HG02885 (cell line): ENCODE measurements around the gene BORCS6.

Source experiments
- ATAC-seq: cut with Tn5 transposase; IDR thresholded peaks from one replicate; pipeline ENCODE4 v1.9.1; 2021; ENCODE audit warnings: mild to moderate bottlenecking; ENCODE audit not compliant: unreplicated experiment, poor library complexity

Gene BORCS6

DNA sequence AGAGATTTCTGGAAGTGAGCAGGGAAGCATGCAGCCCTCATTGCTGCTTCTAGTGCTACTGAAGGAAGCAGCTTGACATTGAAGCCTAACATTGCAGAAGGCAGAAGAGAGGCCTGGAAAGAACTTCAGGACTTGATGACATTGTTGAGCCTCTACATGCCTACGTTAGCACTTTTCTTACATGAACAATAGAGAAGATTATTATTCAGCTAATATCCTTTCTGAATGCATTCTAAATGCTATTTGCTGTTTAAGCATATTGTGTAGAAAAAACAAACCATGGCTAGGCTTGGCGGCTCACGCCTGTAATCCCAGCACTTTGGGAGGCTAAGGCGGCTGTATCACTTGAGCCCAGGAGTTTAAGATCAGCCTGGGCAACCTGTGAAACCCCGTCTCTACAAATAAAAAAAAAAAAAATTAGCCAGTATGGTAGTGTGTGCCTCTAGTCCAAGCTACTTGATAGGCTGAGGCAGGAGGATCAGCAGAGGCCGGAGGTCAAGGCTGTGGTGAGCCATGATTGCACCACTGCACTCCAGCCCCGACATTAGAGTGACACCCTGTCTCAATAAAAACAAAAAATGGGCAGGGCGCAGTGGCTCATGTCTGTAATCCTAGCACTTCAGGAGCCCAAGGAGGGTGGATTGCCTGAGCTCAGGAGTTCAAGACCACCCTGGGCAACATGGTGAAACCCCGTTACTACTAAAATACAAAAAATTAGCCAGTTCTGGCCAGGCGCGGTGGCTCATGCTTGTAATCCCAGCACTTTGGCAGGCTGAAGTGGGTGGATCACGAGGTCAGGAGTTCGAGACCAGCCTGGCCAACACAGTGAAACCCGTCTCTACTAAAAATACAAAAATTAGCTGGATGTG lies 22.6 kb upstream of the BORCS6 start:
- ATAC-seq = no peak

DNA sequence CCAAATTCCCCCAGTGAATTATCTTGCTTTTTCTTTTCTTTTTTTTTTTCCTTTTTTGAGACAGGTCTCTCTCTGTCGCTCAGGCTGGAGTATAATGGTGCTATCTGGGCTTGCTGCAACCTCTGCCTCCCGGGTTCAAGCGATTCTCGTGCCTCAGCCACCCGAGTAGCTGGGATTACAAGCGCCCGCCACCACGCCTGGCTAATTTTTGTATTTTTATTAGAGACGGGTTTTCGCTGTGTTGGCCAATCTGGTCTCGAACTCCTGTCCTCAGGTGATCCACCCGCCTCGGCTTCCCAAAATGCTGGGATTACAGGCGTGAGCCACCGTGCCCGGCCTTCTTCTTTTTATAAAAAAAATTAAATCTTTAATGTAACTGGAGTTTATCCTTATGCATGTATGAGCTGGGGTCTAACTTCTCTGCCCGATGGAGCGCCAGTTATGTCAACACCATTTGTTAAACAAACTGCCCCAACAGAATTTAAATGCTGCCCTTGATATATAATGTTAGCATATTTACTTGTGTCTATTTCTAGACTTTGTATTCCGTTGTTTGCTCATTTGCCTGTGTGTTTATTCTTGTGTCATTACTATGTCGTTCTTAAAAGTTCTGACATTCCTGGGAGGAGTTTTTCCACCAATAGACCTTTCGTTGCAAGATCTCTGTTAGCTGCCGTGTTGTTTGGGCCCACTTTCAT lies 20.9 kb upstream of the BORCS6 start:
- peak; percentile 3 for ATAC-seq

DNA sequence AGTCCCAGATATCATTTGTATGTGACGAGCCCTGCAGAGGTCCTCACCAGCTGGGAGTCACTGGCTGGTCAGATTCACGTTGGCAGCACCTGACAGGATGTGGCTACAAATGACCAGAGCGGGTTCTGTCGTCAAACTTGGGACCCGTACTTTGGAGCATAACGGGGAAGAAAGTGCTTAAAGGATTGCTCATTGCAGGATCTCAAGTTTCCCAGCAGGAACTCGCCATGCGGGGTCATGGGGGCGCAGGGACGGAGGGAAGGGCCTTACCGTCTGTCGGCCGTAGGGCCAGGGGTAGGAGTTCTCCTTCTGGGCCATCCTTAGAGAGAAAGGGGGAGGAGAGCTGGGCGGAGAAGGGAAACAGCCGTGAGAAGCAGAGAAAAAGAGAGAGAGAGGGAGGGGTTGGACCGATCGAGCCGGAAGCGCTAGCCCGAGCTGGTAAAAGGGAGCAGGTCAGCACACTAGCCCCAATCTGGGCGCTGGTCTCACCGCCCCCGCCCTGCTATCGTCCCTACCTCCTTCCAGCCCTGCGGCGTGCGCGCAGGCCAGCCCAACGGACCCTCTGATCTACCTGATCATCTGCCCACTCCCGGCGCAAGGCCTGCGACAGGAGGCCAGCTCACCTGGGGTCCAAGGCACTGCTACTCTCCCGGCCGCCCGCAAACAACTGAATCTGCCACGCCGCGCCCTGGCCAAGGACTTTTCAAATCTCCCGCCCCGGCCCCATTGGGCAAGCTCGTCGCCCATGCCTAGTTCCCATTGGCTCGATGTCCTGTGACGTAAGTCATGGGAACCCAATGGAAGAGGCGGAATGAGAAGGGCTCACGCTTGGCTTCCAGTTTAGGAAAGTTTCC lies 20.2 kb upstream of the BORCS6 start, which contains the start of gene AURKB:
Gene AURKB (minus strand): TSS at position 669 of the 854 bp plus-strand sequence. CDS start 351 bp downstream, at position 318.
- ATAC-seq = peak; percentile 93

DNA sequence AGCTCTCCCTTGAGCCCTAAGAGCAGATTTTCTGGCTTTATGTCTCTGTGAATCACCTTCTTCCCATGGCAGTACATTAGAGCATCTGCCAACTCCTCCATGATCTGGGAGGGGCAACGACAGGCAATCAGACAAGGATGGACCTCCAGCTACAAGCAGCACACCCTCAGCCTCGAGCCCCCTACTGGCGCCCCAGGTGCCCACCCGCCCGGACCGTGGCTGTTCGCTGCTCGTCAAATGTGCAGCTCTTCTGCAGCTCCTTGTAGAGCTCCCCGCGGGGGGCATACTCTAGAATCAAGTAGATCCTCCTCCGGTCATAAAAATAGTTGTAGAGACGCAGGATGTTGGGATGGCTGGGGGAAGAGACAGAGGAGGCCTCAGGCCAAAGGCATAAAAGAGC lies 16.6 kb upstream of the BORCS6 start:
- ATAC-seq = no peak

DNA sequence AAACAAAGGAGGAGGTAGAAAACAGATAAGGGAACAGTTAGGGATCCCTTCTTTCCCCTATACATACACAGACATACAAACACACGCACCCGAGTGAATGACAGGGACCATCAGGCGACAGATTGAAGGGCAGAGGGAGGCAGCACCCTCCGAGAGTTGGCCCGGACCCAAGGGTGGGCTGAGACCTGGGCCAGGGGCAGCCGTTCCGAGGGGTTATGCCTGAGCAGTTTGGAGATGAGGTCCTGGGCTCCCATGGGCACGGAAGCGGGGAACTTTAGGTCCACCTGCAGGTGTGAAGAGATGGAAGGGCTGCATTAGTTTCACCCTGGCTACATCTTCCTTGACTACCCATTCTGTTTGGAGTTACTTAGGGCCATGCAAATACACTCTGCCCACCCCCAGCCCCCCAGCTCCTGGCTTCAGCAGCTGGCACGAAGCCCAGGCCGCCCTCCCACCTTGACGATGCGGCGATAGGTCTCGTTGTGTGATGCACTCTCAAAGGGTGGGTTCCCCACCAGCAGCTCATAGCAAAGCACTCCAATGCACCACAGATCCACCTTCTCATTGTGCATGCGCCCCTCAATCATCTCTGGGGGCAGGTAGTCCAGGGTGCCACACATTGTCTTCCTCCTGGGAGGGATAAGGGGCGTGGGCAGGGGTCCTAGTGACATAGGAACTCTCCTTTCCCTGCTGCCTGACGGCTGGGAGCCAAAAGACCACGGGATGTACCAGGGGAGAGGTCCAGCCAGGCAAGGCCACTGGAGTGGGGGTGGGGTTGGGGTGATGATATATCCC lies 15.0 kb upstream of the BORCS6 start:
- ATAC-seq = no peak

DNA sequence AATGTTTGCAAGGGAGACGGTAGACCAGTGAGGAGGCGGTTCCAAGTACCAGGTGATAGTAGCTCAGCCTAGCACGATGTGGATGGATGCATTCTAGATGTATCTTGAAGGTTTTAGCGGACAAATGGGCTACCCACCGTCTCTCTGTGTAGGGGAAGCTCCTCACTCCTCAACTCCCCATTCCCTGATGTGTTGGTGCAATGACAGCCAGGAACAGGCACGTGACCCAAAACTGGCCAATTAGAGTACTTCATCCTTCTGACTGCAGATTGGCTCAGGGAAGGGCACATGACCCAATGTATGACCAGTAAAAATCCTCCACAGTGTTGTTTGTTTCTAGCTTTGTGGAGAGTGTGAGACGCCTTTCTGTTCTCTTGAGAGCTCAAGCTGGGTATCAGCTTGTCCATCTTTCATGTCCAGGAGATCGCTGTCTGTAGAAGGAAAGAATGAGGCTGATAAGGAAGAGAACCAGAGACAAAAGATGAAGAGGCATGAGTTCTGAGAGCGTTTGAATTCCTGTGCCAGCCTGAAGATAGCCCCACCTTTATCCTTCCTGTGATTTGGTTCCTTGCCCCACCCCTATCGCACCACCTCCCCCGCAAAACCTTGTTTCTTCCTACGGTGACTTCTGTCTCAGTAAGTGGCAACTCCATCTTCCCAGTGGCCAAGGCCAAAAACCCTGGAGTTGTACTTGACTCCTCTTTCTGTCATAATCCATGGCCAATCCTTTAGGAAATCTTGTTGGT lies 2.3 kb upstream of the BORCS6 start:
- peak; percentile 28 for ATAC-seq

DNA sequence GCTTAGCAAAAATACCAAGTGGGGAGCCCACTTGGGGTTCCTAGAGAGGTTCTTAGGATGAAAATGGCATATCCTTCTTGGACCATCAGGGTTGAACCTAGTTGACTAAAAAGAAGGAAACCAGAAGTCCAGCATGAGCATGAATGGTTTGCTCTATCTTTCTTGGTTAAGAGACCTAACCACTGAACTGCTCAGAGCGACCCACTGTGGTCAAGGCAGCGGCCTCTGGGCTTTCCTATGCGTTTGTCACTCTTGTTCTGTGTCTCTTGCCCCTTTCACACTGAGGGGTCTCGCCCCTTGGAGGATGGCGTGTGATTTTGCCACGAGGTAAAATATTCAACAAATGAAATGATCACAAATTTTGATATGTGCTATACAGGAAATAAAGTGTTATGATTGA lies 526 bp upstream of the BORCS6 start:
- no peak for ATAC-seq

DNA sequence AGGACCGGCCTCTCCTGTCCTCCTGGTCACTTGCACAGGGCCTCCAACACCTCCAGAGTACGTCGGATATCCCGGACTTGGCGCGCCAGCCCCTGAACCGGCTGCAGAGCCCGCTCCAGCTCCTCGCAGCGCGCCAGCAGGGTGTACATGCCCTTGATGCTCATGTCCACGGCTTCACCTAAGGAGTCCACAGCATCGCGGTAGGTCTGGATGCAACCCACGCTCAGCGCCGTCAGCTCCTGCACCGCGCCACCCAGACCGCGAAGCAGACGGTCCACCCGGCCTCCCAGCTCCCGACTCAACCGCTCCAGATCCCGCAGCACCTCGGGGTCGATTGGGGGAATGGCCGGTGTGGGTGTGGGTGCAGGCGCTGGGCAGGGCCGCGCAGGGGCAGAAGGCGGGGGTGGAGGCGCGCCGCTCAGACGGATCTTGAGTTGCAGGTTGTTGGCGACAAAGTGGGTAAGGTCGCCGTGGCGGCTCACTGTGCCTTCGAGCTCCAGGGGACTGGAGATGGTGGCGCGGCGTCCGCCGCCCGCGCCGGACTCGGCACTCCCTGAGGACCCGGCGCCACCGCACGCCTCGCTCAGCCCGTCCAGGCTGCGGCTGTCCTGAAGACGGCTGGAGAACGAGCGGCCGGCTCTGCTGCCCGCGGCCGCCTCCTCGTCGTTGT lies 804 bp downstream of the BORCS6 start:
- no peak for ATAC-seq

DNA sequence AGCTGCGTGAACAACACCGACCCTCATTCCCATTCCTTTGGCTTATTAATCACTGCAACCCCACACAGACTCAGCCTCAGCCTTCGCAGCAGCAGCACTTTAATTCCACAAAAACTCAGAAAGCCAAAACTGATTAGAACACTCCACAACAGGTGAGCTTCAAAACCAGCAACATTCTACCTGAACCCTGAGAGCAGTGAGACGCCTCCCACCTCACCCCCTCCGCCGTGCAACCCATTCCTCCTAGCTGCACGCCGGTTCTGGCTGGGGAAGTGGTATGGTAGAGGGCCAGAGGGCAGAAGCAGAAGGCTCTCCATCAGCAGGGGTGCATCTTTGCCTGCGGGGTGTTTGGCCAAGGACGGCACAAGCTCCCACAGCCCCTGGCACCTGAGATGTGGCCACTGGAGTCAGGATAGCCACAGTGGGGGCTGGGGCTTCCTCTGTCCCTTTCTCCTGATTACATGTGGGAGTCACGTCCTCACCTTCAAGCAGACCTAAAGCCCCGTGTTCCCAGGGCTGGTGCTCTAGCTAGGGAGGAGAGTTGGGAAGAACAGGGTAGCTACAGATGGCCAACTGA lies 1.6 kb downstream of the BORCS6 start:
- no peak for ATAC-seq

DNA sequence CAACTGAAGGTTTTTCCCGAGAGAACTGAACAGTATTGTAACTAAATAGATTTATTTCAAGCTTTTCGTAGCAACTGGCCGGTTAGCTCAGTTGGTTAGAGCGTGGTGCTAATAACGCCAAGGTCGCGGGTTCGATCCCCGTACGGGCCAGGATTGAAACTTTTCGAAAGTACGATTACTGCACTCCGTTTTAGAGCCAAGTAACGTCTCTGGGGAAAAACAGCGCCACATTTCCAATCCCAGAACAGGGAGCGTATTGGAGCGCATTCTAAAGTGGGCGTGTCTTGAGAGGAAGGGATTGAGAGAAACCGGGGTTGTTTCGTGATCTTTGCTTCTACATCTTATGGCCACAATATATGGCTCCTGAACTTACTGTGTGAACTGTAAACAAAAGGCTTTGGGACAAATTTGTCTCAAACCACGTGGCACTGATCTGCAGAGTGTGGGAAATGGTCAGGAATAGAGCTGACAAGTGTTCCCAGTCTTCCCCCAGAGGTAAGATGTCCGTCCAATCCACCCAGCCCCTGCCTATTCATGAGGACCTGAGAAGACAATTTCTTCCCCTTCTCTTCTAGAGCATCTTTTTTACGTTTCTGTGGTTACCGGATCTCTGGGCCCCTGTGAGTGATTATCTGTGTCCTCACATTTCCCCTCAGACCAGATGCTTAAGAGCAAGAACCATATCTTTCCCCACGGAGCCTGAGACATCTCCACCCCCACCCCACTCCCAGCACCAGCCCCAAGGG lies 2.3 kb downstream of the BORCS6 start:
- peak; percentile 23 for ATAC-seq

DNA sequence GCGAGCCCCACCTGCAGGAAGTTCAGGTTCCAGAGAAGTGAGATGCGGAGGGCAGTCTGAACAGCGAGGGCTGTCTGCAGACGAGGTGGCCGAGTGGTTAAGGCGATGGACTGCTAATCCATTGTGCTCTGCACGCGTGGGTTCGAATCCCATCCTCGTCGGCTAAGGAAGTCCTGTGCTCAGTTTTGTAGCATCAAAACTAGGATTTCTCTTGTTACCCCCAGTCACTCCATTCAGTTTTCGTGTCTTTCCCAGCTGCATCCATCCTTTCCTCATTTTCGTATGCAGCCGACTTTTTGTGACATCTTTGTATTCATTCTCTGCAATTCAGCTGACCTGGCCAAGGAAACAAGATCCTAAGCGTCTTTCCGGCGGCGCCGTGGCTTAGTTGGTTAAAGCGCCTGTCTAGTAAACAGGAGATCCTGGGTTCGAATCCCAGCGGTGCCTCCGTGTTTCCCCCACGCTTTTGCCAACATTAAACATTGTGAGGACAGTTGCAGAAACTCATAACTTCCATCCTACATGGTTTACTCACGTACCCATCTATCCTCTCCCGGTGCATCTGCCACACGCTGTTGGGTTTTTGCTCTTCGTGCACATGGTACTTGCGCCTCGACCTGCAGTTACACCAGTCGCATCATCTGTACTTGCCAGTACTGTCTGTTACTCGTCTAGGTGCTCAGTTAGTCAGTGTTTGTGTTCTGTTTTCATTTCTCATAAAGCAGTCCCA lies 3.0 kb downstream of the BORCS6 start:
- ATAC-seq = peak; percentile 30

DNA sequence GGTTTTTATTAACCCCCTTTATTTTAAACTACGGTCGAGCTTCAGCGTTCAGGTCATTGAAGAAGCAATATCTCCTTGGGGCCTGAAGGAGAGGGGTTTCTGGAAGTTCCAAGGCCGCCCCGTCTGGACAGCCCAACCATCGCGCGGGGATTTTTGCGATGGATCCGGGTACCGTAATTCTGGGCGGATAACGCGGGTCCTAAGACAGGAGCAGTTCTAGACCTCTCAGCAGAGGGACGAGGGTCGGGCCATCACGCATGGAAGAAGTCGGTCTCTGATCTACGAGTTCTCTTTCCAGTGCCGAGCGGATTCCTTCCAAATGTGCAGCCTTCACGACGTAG lies 3.6 kb downstream of the BORCS6 start:
- ATAC-seq = no peak

DNA sequence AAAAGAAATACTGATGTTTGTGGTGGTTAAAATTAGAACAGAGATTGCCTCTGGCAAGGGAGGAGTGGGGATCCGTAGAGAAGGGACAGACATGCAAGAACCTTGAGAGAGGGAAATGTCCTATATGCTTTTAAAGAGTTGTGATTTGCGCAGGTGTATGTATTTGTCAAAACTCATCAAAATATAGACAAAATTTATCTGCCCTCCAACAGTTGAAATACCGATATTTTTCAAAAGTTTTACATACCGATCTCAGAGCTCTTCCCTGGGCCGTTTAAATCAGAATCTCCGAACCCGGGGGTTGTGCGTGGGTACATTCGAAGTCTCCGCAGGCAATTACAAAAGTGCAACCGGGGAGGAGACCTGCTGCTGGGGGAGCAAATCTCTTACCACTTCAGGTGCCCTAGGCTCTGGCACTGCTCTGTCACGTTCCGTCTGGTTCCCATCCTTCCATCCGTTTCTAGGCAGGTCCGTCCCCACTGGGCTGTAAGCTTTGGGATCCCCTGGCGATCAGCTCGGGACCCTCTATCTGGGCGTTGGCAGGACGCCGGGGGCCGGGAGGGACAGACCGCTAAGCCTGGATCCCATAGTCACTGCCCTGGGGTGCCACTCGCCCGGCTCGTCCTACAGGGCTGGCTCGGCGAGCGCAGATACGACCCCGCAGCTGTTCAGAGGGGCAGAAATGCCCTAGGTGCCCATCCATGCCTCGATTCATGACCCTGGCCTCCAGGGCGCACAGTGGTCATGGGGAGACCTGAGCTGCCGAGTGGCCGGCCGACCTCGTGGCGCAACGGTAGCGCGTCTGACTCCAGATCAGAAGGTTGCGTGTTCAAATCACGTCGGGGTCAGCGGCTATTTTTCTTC lies 4.2 kb downstream of the BORCS6 start:
- ATAC-seq = no peak

DNA sequence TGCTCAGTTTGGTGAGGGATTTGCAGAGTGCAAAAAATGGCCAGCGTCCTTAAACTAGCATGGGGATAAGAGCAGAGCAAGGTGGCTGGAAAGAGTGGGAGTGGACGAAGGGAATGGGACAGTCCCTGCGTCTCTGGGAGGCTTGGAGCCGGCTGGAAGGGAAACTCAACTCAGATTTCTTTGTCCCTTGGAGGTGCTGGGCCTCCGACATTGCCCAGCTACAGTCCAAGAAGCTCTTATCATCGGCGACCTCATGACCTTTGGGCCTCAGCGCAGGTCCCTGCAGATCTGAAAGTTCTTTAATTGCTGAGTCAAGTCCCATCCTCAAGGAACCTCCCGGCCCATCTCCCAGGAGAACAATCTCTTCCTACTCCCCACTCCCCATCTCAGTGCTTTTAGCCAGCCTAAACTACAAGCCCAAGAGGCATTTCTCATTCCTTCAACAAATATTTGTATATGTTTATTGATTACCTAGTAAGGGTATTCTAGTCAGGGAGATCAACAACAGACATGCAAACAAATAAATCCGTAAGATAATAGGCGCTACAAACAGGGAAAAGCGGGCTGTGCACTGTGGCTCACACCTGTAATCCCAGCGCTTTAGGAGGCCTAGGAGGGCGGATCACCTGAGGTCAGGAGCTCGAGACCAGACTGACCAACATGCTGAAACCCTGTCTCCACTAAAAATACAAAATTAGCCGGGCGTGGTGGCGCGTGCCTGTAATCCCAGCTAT lies 12.8 kb downstream of the BORCS6 start:
- ATAC-seq = no peak

DNA sequence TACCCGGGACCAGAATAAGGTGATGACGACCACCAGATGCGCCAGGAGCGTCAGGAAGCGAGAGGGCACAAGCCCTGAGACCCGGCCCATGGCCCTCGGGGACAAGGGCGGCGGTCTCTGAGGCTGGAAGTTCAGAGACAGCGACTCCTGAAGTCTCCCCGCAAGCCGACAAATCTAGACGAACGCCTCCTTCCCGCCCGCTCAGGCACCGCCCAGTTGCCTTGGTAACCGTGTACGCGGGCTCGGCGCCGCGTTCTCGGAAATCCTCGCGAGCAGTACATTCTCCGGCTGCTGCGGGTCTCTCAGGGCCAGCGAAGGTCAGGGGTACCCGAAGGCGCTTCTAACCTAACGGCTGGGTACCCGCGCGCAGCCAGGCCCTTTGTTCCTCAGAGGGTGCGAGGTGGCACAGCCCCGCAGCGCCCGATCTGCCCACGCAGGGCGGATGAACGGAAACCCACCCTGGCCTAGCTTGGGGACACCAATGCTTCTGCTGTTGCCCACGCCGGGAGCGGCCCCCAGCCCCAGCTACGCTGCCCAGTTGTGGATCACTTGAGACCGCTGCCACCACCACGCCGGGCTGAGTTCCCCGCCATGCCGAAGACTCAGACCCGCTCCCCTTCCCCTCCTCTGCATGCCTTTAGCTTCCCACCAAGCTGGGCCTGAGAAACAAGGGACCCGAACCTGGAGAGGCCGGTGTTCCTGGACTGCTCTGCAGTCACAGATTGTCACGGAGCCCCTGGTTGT lies 13.6 kb downstream of the BORCS6 start, which contains the start of gene TMEM107:
Gene TMEM107 (minus strand): TSS at position 184 of the 744 bp plus-strand sequence. CDS start 94 bp downstream, at position 90.
- peak; percentile 53 for ATAC-seq
